ENCODE results near the gene CNNM2.

CNNM2 gene

DNA sequence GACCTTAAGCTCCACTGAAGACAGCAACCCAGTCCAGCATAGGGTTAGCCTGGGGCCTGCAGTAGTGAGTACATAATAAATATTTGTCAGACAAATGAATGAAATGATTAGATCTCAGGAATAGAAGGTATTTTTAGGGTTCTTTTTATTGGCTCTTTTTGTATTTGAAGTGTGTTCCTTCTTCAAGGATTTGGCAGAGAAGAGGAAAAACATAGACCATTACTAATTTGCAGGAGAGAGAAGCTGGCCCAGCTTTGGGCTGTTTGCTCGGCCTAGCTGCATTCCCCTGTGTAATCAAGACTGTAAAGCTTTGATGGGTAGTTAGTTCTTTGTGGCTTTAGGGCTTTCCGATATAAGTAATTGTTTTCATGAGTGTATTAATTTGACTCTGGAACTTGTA, 64.2 kb downstream of the CNNM2 start:
- no peaks in the 10 kb centered on the region for H3K27me3 ChIP-seq (ENCODE audit: insufficient read depth, low read length)
- no peaks in the 10 kb centered on the region for H4K20me1 ChIP-seq (ENCODE audit: insufficient read depth, low read length)
- no peak overlapping the region for H2AFZ ChIP-seq (ENCODE audit: low read length)
- TF ChIP-seq EZH2 (IDR thresholded peaks at IDR 0.05; ENCODE audit: borderline replicate concordance, low read length) = no peak
- TF ChIP-seq, protein P1, sequence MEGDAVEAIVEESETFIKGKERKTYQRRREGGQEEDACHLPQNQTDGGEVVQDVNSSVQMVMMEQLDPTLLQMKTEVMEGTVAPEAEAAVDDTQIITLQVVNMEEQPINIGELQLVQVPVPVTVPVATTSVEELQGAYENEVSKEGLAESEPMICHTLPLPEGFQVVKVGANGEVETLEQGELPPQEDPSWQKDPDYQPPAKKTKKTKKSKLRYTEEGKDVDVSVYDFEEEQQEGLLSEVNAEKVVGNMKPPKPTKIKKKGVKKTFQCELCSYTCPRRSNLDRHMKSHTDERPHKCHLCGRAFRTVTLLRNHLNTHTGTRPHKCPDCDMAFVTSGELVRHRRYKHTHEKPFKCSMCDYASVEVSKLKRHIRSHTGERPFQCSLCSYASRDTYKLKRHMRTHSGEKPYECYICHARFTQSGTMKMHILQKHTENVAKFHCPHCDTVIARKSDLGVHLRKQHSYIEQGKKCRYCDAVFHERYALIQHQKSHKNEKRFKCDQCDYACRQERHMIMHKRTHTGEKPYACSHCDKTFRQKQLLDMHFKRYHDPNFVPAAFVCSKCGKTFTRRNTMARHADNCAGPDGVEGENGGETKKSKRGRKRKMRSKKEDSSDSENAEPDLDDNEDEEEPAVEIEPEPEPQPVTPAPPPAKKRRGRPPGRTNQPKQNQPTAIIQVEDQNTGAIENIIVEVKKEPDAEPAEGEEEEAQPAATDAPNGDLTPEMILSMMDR (IDR thresholded peaks at IDR 0.05; ENCODE audit: low read length) = no peak
- H3K27ac ChIP-seq (ENCODE audit: low read depth, low read length, poor library complexity, severe bottlenecking) = no peak overlapping the region
- H3K9me2 ChIP-seq (ENCODE audit: low read depth, low read length) = no peaks in the 10 kb centered on the region
- H3K79me2 ChIP-seq (ENCODE audit: insufficient read depth, low read length) = no peaks in the 10 kb centered on the region
- no peak overlapping the region for H3K4me2 ChIP-seq (ENCODE audit: low read length)
- H3K9ac ChIP-seq (ENCODE audit: low read length) = no peak overlapping the region
- H3K4me1 ChIP-seq (ENCODE audit: insufficient read depth, low read length, severe bottlenecking) = no peaks in the 10 kb centered on the region
- no peaks in the 10 kb centered on the region for H3F3A ChIP-seq (ENCODE audit: insufficient read depth, low read length)
- H3K4me3 ChIP-seq (ENCODE audit: low read depth, low read length, poor library complexity, severe bottlenecking) = no peak overlapping the region
- H3K36me3 ChIP-seq (ENCODE audit: insufficient read depth, low read length) = no peaks in the 10 kb centered on the region
- H3K9me3 ChIP-seq (ENCODE audit: low read length) = no peaks in the 10 kb centered on the region

DNA sequence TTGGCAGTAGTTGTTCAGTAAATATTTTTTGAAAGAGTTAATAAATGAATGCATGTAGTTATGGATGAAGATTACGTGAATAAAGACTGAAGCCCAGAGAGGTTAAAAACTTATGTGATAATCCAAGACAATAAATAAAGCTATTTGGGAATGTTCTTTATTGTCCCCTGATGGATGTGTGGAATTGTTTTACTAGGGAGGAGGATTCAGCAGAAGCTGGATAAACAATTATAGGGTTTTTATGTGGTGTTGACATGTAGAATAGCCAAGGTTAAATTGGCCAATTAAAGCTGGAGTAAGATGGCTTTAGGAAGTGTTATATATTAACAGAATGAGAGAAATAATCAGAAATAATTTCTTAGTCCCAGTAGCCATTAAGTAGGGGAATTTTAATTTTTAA, 66.0 kb downstream of the CNNM2 start:
- no peaks in the 10 kb centered on the region for H3K4me1 ChIP-seq (ENCODE audit: insufficient read depth, low read length, severe bottlenecking)
- H3K27ac ChIP-seq (ENCODE audit: low read depth, low read length, poor library complexity, severe bottlenecking) = no peak overlapping the region
- no peaks in the 10 kb centered on the region for H4K20me1 ChIP-seq (ENCODE audit: insufficient read depth, low read length)
- H3K79me2 ChIP-seq (ENCODE audit: insufficient read depth, low read length) = no peaks in the 10 kb centered on the region
- no peak overlapping the region for H3K4me2 ChIP-seq (ENCODE audit: low read length)
- H3K9ac ChIP-seq (ENCODE audit: low read length) = no peak overlapping the region
- no peak overlapping the region for H2AFZ ChIP-seq (ENCODE audit: low read length)
- H3F3A ChIP-seq (ENCODE audit: insufficient read depth, low read length) = no peaks in the 10 kb centered on the region
- no peaks in the 10 kb centered on the region for H3K9me3 ChIP-seq (ENCODE audit: low read length)
- no peak overlapping the region for H3K4me3 ChIP-seq (ENCODE audit: low read depth, low read length, poor library complexity, severe bottlenecking)
- no peaks in the 10 kb centered on the region for H3K36me3 ChIP-seq (ENCODE audit: insufficient read depth, low read length)
- no peaks in the 10 kb centered on the region for H3K9me2 ChIP-seq (ENCODE audit: low read depth, low read length)
- H3K27me3 ChIP-seq (ENCODE audit: insufficient read depth, low read length) = no peaks in the 10 kb centered on the region
- no peak for TF ChIP-seq EZH2 (IDR thresholded peaks at IDR 0.05; ENCODE audit: borderline replicate concordance, low read length)
- TF ChIP-seq, protein P1 (IDR thresholded peaks at IDR 0.05; ENCODE audit: low read length) = no peak

DNA sequence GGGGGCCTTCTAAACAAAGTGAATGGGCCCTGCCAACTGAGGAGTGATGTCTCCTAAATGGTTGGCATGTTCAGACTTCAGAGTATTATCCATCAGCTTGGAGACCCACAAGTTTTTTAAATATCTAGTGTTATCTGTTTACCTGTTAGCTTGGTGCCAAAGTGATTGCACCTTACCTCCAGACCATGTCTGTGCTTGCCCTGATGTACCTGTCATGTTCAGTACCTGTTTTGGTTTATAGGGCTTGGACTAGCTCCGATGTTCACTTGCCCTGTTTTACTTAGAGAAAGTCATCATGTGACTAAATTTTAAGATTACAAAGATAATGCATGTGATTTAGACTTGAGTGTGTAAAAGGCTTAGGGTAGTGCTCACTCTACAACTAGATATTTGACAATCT, 67.7 kb downstream of the CNNM2 start:
- Histone ChIP-seq H3K27me3 (ENCODE audit: insufficient read depth, low read length) (no peaks in the 10 kb centered on the region), H3K27ac (ENCODE audit: low read depth, low read length, poor library complexity, severe bottlenecking) (no peak overlapping the region), H3K79me2 (ENCODE audit: insufficient read depth, low read length) (no peaks in the 10 kb centered on the region), H3K9ac (ENCODE audit: low read length) (no peak overlapping the region), H3K4me3 (ENCODE audit: low read depth, low read length, poor library complexity, severe bottlenecking) (no peak overlapping the region), H2AFZ (ENCODE audit: low read length) (no peak overlapping the region), H3K4me1 (ENCODE audit: insufficient read depth, low read length, severe bottlenecking) (no peaks in the 10 kb centered on the region), H4K20me1 (ENCODE audit: insufficient read depth, low read length) (no peaks in the 10 kb centered on the region), H3K36me3 (ENCODE audit: insufficient read depth, low read length) (no peaks in the 10 kb centered on the region), H3K9me2 (ENCODE audit: low read depth, low read length) (no peaks in the 10 kb centered on the region), H3F3A (ENCODE audit: insufficient read depth, low read length) (no peaks in the 10 kb centered on the region), H3K4me2 (ENCODE audit: low read length) (no peak overlapping the region), H3K9me3 (ENCODE audit: low read length) (no peaks in the 10 kb centered on the region)
- TF ChIP-seq, protein P1 (IDR thresholded peaks at IDR 0.05; ENCODE audit: low read length) = no peak
- TF ChIP-seq EZH2 (IDR thresholded peaks at IDR 0.05; ENCODE audit: borderline replicate concordance, low read length) = no peak
